ENCODE results near the gene GLMN. TPM values are rescaled to one million over a fixed set of nuclear protein-coding genes. Genes with fewer than 3 reads are reported as not detected.
A peak's percentile ranks its signal among the peaks of the same experiment; 100 is the strongest.

GLMN gene
- total and polyA plus RNA-seq, 2 of the 13 experiments (the other 11 are each of a cell fraction or from before 2014, with no cell fraction given): 5.9 to 18.4 TPM

DNA sequence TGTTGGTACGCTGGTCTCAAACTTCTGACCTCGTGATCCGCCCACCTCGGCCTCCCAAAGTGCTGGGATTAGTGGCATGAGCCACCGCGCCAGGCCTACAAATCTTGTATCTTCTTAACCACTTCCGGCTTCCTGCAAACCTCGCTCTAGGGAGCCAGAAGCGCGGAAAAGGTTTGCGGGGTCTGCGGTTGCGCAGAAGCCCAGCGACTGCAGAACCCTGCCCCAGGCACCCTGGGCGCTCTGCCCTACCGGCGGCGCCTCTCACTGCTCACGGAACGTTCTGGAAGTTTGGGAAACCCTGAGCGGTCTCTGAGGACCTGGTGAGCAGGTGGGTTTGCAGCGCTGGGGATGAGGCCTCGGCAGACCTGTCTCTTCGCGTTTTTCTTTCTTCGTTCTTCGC, 81.1 kb downstream of the GLMN start, which contains the start of gene C1orf146:
TSS of gene C1orf146 (plus strand) at position 195 of the 400 bp plus-strand sequence. CDS start 13,506 bp downstream, outside the sequence.
- peaks cover 0 to 1% of the 10 kb centered on the region in 2 experiments; a peak in 2 of 5 replicates for H3K27me3 ChIP-seq (ENCODE audit: control insufficient read depth in 1 of 2, insufficient read depth in 2 of 2, low read length in 2 of 2)
- peak within 1 kb of the TSS; percentile 44; the same call in 1 of the 2 replicates for H3K4me2 ChIP-seq (ENCODE audit: low read depth, low read length)
- in situ Hi-C loops (cut with HindIII; ENCODE audit: extremely low pct_ligation_motif_present, low pct_unique_long_range_greater_than_20kb): no loop called here
- ChIA-PET CTCF (ENCODE audit: low intra/inter-chr PET ratio, low total read pairs) (no interaction called here), POLR2A (no interaction called here)
- intact Hi-C loops (cut with micrococcal nuclease; ENCODE audit: unreplicated experiment): no loop called here
- DNase-seq (ENCODE audit: low spot score) (no peak), ATAC-seq (no peak), FAIRE-seq (no peak)
- H2AFZ ChIP-seq (ENCODE audit: low read length): no peak within 1 kb of the TSS
- 67% methylated on average over 12 of the region's 27 CpGs for WGBS (ENCODE audit: low lambda C conversion rate)
- peak within 1 kb of the TSS in 1 of 3 experiments; percentile 31; a peak in 2 of 6 replicates for H3K4me3 ChIP-seq (replicated peaks in 1 of 3; ENCODE audit: insufficient read depth in 1 of 3, low read depth in 2 of 3, low read length in 3 of 3)
- H3K4me1 ChIP-seq (ENCODE audit: insufficient read depth, low read length): no peaks in the 10 kb centered on the region
- H3K9me3 ChIP-seq (ENCODE audit: low read length): no peaks in the 10 kb centered on the region
- H3K9ac ChIP-seq (ENCODE audit: insufficient read depth, low read depth, low read length): no peak within 1 kb of the TSS
- H3K36me3 ChIP-seq (replicated peaks in 1 of 2; ENCODE audit: control insufficient read depth in 1 of 2, insufficient read depth in 2 of 2, low read length in 2 of 2): no peaks in the 10 kb centered on the region
- no TSS peak for BruUV-seq (replicated peaks)
- H4K20me1 ChIP-seq (ENCODE audit: insufficient read depth, low read length): no peaks in the 10 kb centered on the region
- H3K79me2 ChIP-seq (ENCODE audit: insufficient read depth, low read length): no peaks in the 10 kb centered on the region
- no peak within 1 kb of the TSS for H3K27ac ChIP-seq (ENCODE audit: extremely low read length, insufficient read depth, low read length)
- TF ChIP-seq, protein P1, sequence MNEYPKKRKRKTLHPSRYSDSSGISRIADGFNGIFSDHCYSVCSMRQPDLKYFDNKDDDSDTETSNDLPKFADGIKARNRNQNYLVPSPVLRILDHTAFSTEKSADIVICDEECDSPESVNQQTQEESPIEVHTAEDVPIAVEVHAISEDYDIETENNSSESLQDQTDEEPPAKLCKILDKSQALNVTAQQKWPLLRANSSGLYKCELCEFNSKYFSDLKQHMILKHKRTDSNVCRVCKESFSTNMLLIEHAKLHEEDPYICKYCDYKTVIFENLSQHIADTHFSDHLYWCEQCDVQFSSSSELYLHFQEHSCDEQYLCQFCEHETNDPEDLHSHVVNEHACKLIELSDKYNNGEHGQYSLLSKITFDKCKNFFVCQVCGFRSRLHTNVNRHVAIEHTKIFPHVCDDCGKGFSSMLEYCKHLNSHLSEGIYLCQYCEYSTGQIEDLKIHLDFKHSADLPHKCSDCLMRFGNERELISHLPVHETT (CRISPR knock-in tag; conservative IDR thresholded peaks at IDR 0.05): no peak
- no peak for TF ChIP-seq FOXA3 (CRISPR knock-in tag; IDR thresholded peaks at IDR 0.05)
- TF ChIP-seq MEIS1 (CRISPR knock-in tag; IDR thresholded peaks at IDR 0.05; ENCODE audit: borderline replicate concordance): no peak
- no peak for TF ChIP-seq NR2F6 (IDR thresholded peaks at IDR 0.05)
- TF ChIP-seq NR2F6 (CRISPR knock-in tag; IDR thresholded peaks at IDR 0.05): no peak
- TF ChIP-seq ZSCAN31 (CRISPR knock-in tag; IDR thresholded peaks at IDR 0.05; ENCODE audit: low read depth): no peak
- TF ChIP-seq FOXP1 (IDR thresholded peaks at IDR 0.05): no peak
- no peak for TF ChIP-seq FOXP1 (CRISPR knock-in tag; IDR thresholded peaks at IDR 0.05)
- TF ChIP-seq PPARG (CRISPR knock-in tag; conservative IDR thresholded peaks at IDR 0.05): no peak
- TF ChIP-seq GFI1 (CRISPR knock-in tag; IDR thresholded peaks at IDR 0.05; ENCODE audit: borderline replicate concordance): no peak
- TF ChIP-seq, protein P2, sequence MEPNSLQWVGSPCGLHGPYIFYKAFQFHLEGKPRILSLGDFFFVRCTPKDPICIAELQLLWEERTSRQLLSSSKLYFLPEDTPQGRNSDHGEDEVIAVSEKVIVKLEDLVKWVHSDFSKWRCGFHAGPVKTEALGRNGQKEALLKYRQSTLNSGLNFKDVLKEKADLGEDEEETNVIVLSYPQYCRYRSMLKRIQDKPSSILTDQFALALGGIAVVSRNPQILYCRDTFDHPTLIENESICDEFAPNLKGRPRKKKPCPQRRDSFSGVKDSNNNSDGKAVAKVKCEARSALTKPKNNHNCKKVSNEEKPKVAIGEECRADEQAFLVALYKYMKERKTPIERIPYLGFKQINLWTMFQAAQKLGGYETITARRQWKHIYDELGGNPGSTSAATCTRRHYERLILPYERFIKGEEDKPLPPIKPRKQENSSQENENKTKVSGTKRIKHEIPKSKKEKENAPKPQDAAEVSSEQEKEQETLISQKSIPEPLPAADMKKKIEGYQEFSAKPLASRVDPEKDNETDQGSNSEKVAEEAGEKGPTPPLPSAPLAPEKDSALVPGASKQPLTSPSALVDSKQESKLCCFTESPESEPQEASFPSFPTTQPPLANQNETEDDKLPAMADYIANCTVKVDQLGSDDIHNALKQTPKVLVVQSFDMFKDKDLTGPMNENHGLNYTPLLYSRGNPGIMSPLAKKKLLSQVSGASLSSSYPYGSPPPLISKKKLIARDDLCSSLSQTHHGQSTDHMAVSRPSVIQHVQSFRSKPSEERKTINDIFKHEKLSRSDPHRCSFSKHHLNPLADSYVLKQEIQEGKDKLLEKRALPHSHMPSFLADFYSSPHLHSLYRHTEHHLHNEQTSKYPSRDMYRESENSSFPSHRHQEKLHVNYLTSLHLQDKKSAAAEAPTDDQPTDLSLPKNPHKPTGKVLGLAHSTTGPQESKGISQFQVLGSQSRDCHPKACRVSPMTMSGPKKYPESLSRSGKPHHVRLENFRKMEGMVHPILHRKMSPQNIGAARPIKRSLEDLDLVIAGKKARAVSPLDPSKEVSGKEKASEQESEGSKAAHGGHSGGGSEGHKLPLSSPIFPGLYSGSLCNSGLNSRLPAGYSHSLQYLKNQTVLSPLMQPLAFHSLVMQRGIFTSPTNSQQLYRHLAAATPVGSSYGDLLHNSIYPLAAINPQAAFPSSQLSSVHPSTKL (CRISPR knock-in tag; IDR thresholded peaks at IDR 0.05): no peak
- TF ChIP-seq CENPX (CRISPR knock-in tag; IDR thresholded peaks at IDR 0.05): no peak
- no peak for TF ChIP-seq RNF2 (conservative IDR thresholded peaks at IDR 0.05; ENCODE audit: low read depth)
- TF ChIP-seq, protein P3, sequence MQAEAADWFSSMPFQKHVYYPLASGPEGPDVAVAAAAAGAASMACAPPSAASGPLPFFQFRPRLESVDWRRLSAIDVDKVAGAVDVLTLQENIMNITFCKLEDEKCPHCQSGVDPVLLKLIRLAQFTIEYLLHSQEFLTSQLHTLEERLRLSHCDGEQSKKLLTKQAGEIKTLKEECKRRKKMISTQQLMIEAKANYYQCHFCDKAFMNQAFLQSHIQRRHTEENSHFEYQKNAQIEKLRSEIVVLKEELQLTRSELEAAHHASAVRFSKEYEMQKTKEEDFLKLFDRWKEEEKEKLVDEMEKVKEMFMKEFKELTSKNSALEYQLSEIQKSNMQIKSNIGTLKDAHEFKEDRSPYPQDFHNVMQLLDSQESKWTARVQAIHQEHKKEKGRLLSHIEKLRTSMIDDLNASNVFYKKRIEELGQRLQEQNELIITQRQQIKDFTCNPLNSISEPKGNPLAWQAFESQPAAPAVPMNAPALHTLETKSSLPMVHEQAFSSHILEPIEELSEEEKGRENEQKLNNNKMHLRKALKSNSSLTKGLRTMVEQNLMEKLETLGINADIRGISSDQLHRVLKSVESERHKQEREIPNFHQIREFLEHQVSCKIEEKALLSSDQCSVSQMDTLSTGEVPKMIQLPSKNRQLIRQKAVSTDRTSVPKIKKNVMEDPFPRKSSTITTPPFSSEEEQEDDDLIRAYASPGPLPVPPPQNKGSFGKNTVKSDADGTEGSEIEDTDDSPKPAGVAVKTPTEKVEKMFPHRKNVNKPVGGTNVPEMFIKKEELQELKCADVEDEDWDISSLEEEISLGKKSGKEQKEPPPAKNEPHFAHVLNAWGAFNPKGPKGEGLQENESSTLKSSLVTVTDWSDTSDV (CRISPR knock-in tag; IDR thresholded peaks at IDR 0.05): no peak
- no peak for TF ChIP-seq SRSF1 (optimal IDR thresholded peaks at IDR 0.05; ENCODE audit: low read depth, low read length)
